Osteocyte (in vitro differentiated cells): ENCODE measurements around the gene CPVL. TPM values are rescaled to one million over a fixed set of nuclear protein-coding genes. Genes with fewer than 3 reads are reported as not detected.

Experiments
- DNase-seq: peaks from one replicate; pipeline ENCODE4 v3.0.0; 2021; ENCODE audit warnings: mixed read lengths; ENCODE audit not compliant: unreplicated experiment; ENCODE audit errors: extremely low spot score
- H3K27ac Mint-ChIP-seq: one replicate; pipeline ENCODE4 v1.8.0; 2021; ENCODE audit warnings: mild to moderate bottlenecking, mixed read lengths; ENCODE audit not compliant: unreplicated experiment
- H3K27me3 Mint-ChIP-seq: one replicate; pipeline ENCODE4 v1.8.0; 2021; ENCODE audit warnings: mixed read lengths; ENCODE audit not compliant: unreplicated experiment
- H3K36me3 Mint-ChIP-seq: one replicate; pipeline ENCODE4 v1.8.0; 2021; ENCODE audit warnings: mixed read lengths; ENCODE audit not compliant: unreplicated experiment
- H3K4me1 Mint-ChIP-seq: one replicate; pipeline ENCODE4 v1.8.0; 2021; ENCODE audit warnings: mixed read lengths; ENCODE audit not compliant: unreplicated experiment
- H3K4me3 Mint-ChIP-seq: one replicate; pipeline ENCODE4 v1.8.0; 2021; ENCODE audit warnings: mild to moderate bottlenecking, moderate library complexity, mixed read lengths; ENCODE audit not compliant: unreplicated experiment
- H3K9me3 Mint-ChIP-seq: one replicate; pipeline ENCODE4 v1.8.0; 2021; ENCODE audit warnings: mixed read lengths; ENCODE audit not compliant: unreplicated experiment
- CTCF ChIP-seq: fragments of 200-600 bp; sonication (generic); IDR thresholded peaks from 2 replicates; pipeline ENCODE4 v1.5.0; 2021; ENCODE audit warnings: antibody characterized with exemption, mild to moderate bottlenecking, moderate library complexity
- total RNA-seq: library from RNA; stranded (reverse); gene quantifications from 2 replicates; pipeline ENCODE4 v1.2.1, GENCODE V29; 2021

The CPVL gene
- total RNA-seq, 1 donor from 2014 or later: 2.0 TPM

GRCh38 chr7:29113384-29114102 is 32.8 kb downstream of the CPVL start:
- H3K4me1 Mint-ChIP-seq: peaks cover 8% of the 10 kb centered on the region
- H3K27ac Mint-ChIP-seq: no peak overlapping the region
- no peaks in the 10 kb centered on the region for H3K36me3 Mint-ChIP-seq
- no peaks in the 10 kb centered on the region for H3K9me3 Mint-ChIP-seq
- no peak overlapping the region for H3K4me3 Mint-ChIP-seq
- H3K27me3 Mint-ChIP-seq: peaks cover 18% of the 10 kb centered on the region
- DNase-seq: no peak
- TF ChIP-seq CTCF: peak; percentile 43

GRCh38 chr7:29112721-29113120 is 33.6 kb downstream of the CPVL start:
- TF ChIP-seq CTCF: no peak
- Mint-ChIP-seq H3K36me3 (no peaks in the 10 kb centered on the region), H3K27ac (no peak overlapping the region), H3K27me3 (peaks cover 18% of the 10 kb centered on the region), H3K9me3 (no peaks in the 10 kb centered on the region), H3K4me3 (no peak overlapping the region), H3K4me1 (peaks cover 8% of the 10 kb centered on the region)
- DNase-seq: no peak

- DNase-seq: no peak
- Mint-ChIP-seq H3K36me3 (no peaks in the 10 kb centered on the region), H3K27me3 (peaks cover 4% of the 10 kb centered on the region), H3K27ac (no peak overlapping the region), H3K4me3 (no peak overlapping the region), H3K9me3 (no peaks in the 10 kb centered on the region), H3K4me1 (peaks cover 6% of the 10 kb centered on the region)
- no peak for TF ChIP-seq CTCF
Measured at GRCh38 chr7:29109899-29110298, 36.4 kb downstream of the CPVL start.

GRCh38 chr7:29109358-29109757 is 37.0 kb downstream of the CPVL start:
- TF ChIP-seq CTCF: no peak
- H3K27me3 Mint-ChIP-seq: peaks cover 4% of the 10 kb centered on the region

GRCh38 chr7:29107056-29107455 is 39.3 kb downstream of the CPVL start:
- H3K4me1 Mint-ChIP-seq: peaks cover 3% of the 10 kb centered on the region
- no peaks in the 10 kb centered on the region for H3K36me3 Mint-ChIP-seq
- no peak overlapping the region for H3K27ac Mint-ChIP-seq
- TF ChIP-seq CTCF: no peak
- H3K4me3 Mint-ChIP-seq: no peak overlapping the region
- H3K27me3 Mint-ChIP-seq: peaks cover 4% of the 10 kb centered on the region
- no peaks in the 10 kb centered on the region for H3K9me3 Mint-ChIP-seq
- DNase-seq: no peak

More at GRCh38 chr7:29109358-29109757, 37.0 kb downstream of the CPVL start:
- H3K9me3 Mint-ChIP-seq: no peaks in the 10 kb centered on the region
- H3K4me3 Mint-ChIP-seq: no peak overlapping the region
- H3K27ac Mint-ChIP-seq: no peak overlapping the region
- no peaks in the 10 kb centered on the region for H3K36me3 Mint-ChIP-seq
- peaks cover 6% of the 10 kb centered on the region for H3K4me1 Mint-ChIP-seq
- DNase-seq: no peak
